Heart left ventricle (tissue), 13 donors: ENCODE data around the gene MYO1C.

ENCODE experiments used
- CTCF ChIP-seq, 12 donors: fragments of 200-600 bp; sonication (generic) in 4 of 12; IDR thresholded peaks; one replicate each; pipeline versions ENCODE4 v1.5.0 to v1.8.0; 2018 to 2022; ENCODE audit warnings: antibody characterized with exemption in 12 of 12, mild to moderate bottlenecking in 5 of 12
- POLR2A ChIP-seq, 2 donors: fragments of 450-650 bp; IDR thresholded peaks; one replicate each; pipeline ENCODE4 v1.6.1; 2017; ENCODE audit warnings: antibody characterized with exemption in 2 of 2, mild to moderate bottlenecking in 2 of 2, moderate library complexity in 2 of 2
- donor health status: ischemic (EF 13 %, LVEDD 7.1; RV severe dilation, severe dysfunction).
- donor health status: DM: no; HTN: yes; CAD: no.
- donor health status: DM: no; HTN: no; CAD: no.
- donor health status: ischemic (EF 25% LVEDD 6.9; RV normal size, moderate dysfunction).
- donor health status: ischemic (EF 25% LVEDD 5.7; RV mildly dilated, moderate dysfunction).
- donor health status: ischemic (EF 35%, LVEDD 5.7; RV mildly dilated, moderate dysfunction).
- donor health status: nonischemic (EF 11% LVEDD 7.7; RV severe dilation, severe dysfunction).
- donor health status: DM: yes; HTN: yes; CAD: no.
- donor health status: PGD.
- donor health status: ischemic (EF 29% LVEDD 5.4; RV normal size, mild dysfunction).
- donor health status: nonischemic (EF 23%, LVEDD 6.1; RV moderate dilation, normal function).

- TF ChIP-seq CTCF (IDR thresholded peaks at IDR 0.05) (no peak), POLR2A (IDR thresholded peaks at IDR 0.05) (no peak)
These were observed 13.1 kb upstream of the MYO1C start for GRCh38 chr17:1505586-1505985.
